K562 (cell line): ENCODE data around the gene WDR1.

Experiments
- CEBPG ChIP-seq, 3 experiments: fragments of 200-800 bp in 1 of 3; sonication (Bioruptor generic) in 1 of 3; sonication (generic) in 1 of 3; formaldehyde crosslinking in 1 of 3; IDR thresholded peaks in 2 of 3; conservative IDR thresholded peaks in 1 of 3; 2 replicates each; pipeline versions ENCODE4 v1.6.1 to v1.8.0; 2016 to 2022; ENCODE audit warnings: missing compliant biosample characterization in 2 of 3, missing genetic modification characterization in 2 of 3, mild to moderate bottlenecking in 1 of 3, missing genetic modification reagents in 1 of 3
- EP300 ChIP-seq: IDR thresholded peaks from 2 replicates; pipeline ENCODE4 v1.6.1; 2012; ENCODE audit warnings: low read length, improper control_type of control experiment
- ZNF124 ChIP-seq: sonication (generic); formaldehyde crosslinking; IDR thresholded peaks from 2 replicates; pipeline ENCODE4 v1.8.1; 2022; ENCODE audit warnings: missing genetic modification reagents
- TF ChIP-seq, protein P1 (sequence below), 3 experiments: IDR thresholded peaks in 2 of 3; conservative IDR thresholded peaks in 1 of 3; 2 replicates each; pipeline ENCODE4 v1.5.1; 2011 to 2012; ENCODE audit warnings: low read length in 3 of 3, mild to moderate bottlenecking in 3 of 3, control low read depth in 2 of 3, improper control_type of control experiment in 1 of 3, inconsistent platforms in 1 of 3, low read depth in 1 of 3, mixed read lengths in 1 of 3, moderate library complexity in 1 of 3; ENCODE audit not compliant: insufficient read depth in 2 of 3
- TF ChIP-seq, protein P2 (sequence below), 2 experiments: fragments of 450-650 bp; conservative IDR thresholded peaks; 2 replicates each; pipeline ENCODE4 v1.6.1; 2017; ENCODE audit warnings: mild to moderate bottlenecking in 2 of 2, moderate library complexity in 2 of 2

DNA sequence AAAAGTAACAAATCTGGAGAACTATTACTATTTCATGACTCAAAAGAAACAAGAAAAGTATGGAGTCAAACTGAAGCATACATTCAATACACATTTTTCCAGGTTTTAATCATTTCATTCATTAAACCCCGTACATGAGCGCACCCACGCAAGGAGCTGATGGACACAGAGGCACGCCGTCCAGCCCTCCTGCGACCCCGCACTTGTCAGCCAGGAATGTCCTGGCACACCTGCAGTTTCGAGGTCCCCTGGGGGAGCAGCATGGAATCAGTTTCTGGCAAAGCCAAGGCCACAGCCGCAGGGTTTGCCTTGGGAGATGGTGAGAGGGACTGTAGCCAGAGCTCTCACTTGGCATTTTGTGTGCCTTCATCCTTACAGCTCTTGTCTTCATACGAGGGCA, 82.5 kb downstream of the WDR1 start:
- TF ChIP-seq, protein P1, sequence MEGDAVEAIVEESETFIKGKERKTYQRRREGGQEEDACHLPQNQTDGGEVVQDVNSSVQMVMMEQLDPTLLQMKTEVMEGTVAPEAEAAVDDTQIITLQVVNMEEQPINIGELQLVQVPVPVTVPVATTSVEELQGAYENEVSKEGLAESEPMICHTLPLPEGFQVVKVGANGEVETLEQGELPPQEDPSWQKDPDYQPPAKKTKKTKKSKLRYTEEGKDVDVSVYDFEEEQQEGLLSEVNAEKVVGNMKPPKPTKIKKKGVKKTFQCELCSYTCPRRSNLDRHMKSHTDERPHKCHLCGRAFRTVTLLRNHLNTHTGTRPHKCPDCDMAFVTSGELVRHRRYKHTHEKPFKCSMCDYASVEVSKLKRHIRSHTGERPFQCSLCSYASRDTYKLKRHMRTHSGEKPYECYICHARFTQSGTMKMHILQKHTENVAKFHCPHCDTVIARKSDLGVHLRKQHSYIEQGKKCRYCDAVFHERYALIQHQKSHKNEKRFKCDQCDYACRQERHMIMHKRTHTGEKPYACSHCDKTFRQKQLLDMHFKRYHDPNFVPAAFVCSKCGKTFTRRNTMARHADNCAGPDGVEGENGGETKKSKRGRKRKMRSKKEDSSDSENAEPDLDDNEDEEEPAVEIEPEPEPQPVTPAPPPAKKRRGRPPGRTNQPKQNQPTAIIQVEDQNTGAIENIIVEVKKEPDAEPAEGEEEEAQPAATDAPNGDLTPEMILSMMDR (IDR thresholded peaks at IDR 0.05 in 2 of 3, conservative IDR thresholded peaks at IDR 0.05 in 1 of 3; ENCODE audit: insufficient read depth in 2 of 3, low read depth in 1 of 3, low read length in 3 of 3), result no peak
- TF ChIP-seq ZNF124 (CRISPR knock-in tag) (no peak), EP300 (no peak), CEBPG (CRISPR knock-in tag; IDR thresholded peaks at IDR 0.05) (no peak), CEBPG (tag; conservative IDR thresholded peaks at IDR 0.05 in 1 of 2, IDR thresholded peaks at IDR 0.05 in 1 of 2) (no peak)
- TF ChIP-seq, protein P2, sequence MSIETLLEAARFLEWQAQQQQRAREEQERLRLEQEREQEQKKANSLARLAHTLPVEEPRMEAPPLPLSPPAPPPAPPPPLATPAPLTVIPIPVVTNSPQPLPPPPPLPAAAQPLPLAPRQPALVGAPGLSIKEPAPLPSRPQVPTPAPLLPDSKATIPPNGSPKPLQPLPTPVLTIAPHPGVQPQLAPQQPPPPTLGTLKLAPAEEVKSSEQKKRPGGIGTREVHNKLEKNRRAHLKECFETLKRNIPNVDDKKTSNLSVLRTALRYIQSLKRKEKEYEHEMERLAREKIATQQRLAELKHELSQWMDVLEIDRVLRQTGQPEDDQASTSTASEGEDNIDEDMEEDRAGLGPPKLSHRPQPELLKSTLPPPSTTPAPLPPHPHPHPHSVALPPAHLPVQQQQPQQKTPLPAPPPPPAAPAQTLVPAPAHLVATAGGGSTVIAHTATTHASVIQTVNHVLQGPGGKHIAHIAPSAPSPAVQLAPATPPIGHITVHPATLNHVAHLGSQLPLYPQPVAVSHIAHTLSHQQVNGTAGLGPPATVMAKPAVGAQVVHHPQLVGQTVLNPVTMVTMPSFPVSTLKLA (conservative IDR thresholded peaks at IDR 0.05), result no peak
